Measurements from ENCODE around the gene HOXA5. TPM values are rescaled to one million over a fixed set of nuclear protein-coding genes. Genes with fewer than 3 reads are reported as not detected.

The HOXA5 gene
- total RNA-seq, 1 donor: 5.8 TPM

GRCh38 chr7:27115221-27116026 is 28.1 kb downstream of the HOXA5 start:
- peak overlapping the region; percentile 71 for H3K4me2 ChIP-seq (ENCODE audit: insufficient read depth, low read length)
- peak overlapping the region; percentile 53 for H3K27ac ChIP-seq (ENCODE audit: low read depth, low read length)
- H4K20me1 ChIP-seq (ENCODE audit: insufficient read depth, low read length): peaks cover 18% of the 10 kb centered on the region
- TF ChIP-seq CTCF (IDR thresholded peaks at IDR 0.05; ENCODE audit: extremely low read depth, low read depth, low read length): no peak
- peaks cover 8% of the 10 kb centered on the region for H3K36me3 ChIP-seq (ENCODE audit: insufficient read depth, low read length)
- H3K4me1 ChIP-seq (ENCODE audit: insufficient read depth, low read length): peaks cover 42% of the 10 kb centered on the region
- no peaks in the 10 kb centered on the region for H3K27me3 ChIP-seq (ENCODE audit: insufficient read depth, low read length)
- peaks cover 19% of the 10 kb centered on the region for H3K79me2 ChIP-seq (ENCODE audit: insufficient read depth, low read length)
- peak; percentile 93 for DNase-seq (ENCODE audit: insufficient read length, low spot score, missing footprints)
- H3K4me3 ChIP-seq (ENCODE audit: insufficient read depth, low read length): peak overlapping the region; percentile 43
- no peaks in the 10 kb centered on the region for H3K9me3 ChIP-seq (ENCODE audit: low read depth, low read length)
- H2AFZ ChIP-seq (ENCODE audit: low read length): no peak overlapping the region

- H3K27me3 ChIP-seq (ENCODE audit: insufficient read depth, low read length): no peaks in the 10 kb centered on the region
- no peak for DNase-seq (ENCODE audit: insufficient read length, low spot score, missing footprints)
- H3K4me1 ChIP-seq (ENCODE audit: insufficient read depth, low read length): peaks cover 44% of the 10 kb centered on the region
- peak overlapping the region; percentile 71 for H3K4me2 ChIP-seq (ENCODE audit: insufficient read depth, low read length)
- no peaks in the 10 kb centered on the region for H3K9me3 ChIP-seq (ENCODE audit: low read depth, low read length)
- peaks cover 8% of the 10 kb centered on the region for H3K36me3 ChIP-seq (ENCODE audit: insufficient read depth, low read length)
- peak overlapping the region; percentile 51 for H3K27ac ChIP-seq (ENCODE audit: low read depth, low read length)
- peak overlapping the region; percentile 43 for H3K4me3 ChIP-seq (ENCODE audit: insufficient read depth, low read length)
- H3K79me2 ChIP-seq (ENCODE audit: insufficient read depth, low read length): peaks cover 20% of the 10 kb centered on the region
- peaks cover 17% of the 10 kb centered on the region for H4K20me1 ChIP-seq (ENCODE audit: insufficient read depth, low read length)
- TF ChIP-seq CTCF (IDR thresholded peaks at IDR 0.05; ENCODE audit: extremely low read depth, low read depth, low read length): no peak
- no peak overlapping the region for H2AFZ ChIP-seq (ENCODE audit: low read length)
Observed at GRCh38 chr7:27114881-27115220, 28.6 kb downstream of the HOXA5 start.

DNA sequence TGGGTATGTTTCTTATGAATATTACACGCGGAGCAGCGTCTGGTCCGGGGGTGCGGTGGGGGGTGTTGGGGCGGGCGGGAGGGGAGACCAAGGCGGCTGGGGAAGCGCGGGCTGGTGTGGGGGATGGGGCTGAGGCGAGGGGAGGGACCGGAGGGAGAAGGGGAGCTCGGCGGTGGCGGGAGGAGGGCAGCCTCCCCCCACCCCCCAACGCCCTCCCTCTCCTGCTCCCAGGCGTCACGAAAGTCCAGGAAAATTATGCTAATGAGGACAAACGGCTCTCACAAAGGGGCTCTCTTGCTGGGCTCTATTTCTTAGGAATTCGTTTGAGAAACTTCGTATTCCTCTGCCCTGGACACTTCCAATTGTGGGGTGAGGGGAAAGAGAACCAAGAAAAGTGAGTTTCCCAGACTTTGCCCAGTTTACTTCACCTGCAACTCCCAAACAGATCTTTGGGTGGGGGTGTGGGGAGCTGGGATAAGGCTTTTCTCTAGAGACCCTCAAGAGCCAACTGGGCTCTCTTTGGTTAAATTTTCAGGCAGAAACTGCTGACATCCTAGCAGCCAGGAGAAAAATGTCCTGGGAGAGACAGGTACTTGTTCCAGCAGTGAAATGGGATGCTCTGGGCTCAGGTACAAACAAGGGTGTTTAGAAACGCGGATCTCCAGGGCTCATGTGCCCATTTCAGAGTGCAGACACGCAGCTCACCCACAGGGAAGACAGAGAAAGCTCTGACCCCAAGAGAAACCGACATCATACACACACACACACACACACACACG is 29.3 kb downstream of the HOXA5 start:
- Histone ChIP-seq H3K4me2 (ENCODE audit: insufficient read depth, low read length) (peak overlapping the region; percentile 77), H3K9me3 (ENCODE audit: low read depth, low read length) (no peaks in the 10 kb centered on the region), H2AFZ (ENCODE audit: low read length) (no peak overlapping the region), H3K4me1 (ENCODE audit: insufficient read depth, low read length) (peaks cover 46% of the 10 kb centered on the region), H3K79me2 (ENCODE audit: insufficient read depth, low read length) (peaks cover 22% of the 10 kb centered on the region), H3K4me3 (ENCODE audit: insufficient read depth, low read length) (peak overlapping the region; percentile 65), H3K27me3 (ENCODE audit: insufficient read depth, low read length) (no peaks in the 10 kb centered on the region), H3K36me3 (ENCODE audit: insufficient read depth, low read length) (peaks cover 5% of the 10 kb centered on the region), H4K20me1 (ENCODE audit: insufficient read depth, low read length) (peaks cover 16% of the 10 kb centered on the region), H3K27ac (ENCODE audit: low read depth, low read length) (peak overlapping the region; percentile 78)
- DNase-seq (ENCODE audit: insufficient read length, low spot score, missing footprints): peak; percentile 94
- TF ChIP-seq CTCF (IDR thresholded peaks at IDR 0.05; ENCODE audit: extremely low read depth, low read depth, low read length): no peak

Data from osteoblast (primary cell).